H9 (cell line): Measurements from ENCODE around the gene C1orf21. TPM values are rescaled to one million over a fixed set of nuclear protein-coding genes. Genes with fewer than 3 reads are reported as not detected.

Experiments
- DNase-seq: peaks from one replicate; pipeline ENCODE4 v3.0.0-alpha.2; 2017
- H2AFZ ChIP-seq: one replicate; pipeline ENCODE4 v1.6.1; 2013; ENCODE audit warnings: mild to moderate bottlenecking, low read length, control low read depth, moderate library complexity
- H2AK5ac ChIP-seq: 2 replicates; pipeline ENCODE4 v1.6.1; 2013; ENCODE audit warnings: low read length, control low read depth, mixed read lengths; ENCODE audit not compliant: insufficient read length
- H2BK120ac ChIP-seq: one replicate; pipeline ENCODE4 v1.6.1; 2013; ENCODE audit warnings: low read depth, mild to moderate bottlenecking, low read length, control low read depth, inconsistent platforms; ENCODE audit not compliant: poor library complexity, severe bottlenecking
- H2BK12ac ChIP-seq: 2 replicates; pipeline ENCODE4 v1.6.1; 2013; ENCODE audit warnings: low read length, control low read depth, mixed read lengths, low read depth; ENCODE audit not compliant: insufficient read length
- H2BK15ac ChIP-seq: 2 replicates; pipeline ENCODE4 v1.6.1; 2013; ENCODE audit warnings: low read depth, low read length, control low read depth
- H2BK20ac ChIP-seq: one replicate; pipeline ENCODE4 v1.6.1; 2013; ENCODE audit warnings: low read depth, mild to moderate bottlenecking, low read length, control low read depth, inconsistent platforms; ENCODE audit not compliant: poor library complexity, severe bottlenecking
- H2BK5ac ChIP-seq: 2 replicates; pipeline ENCODE4 v1.6.1; 2013; ENCODE audit warnings: low read length, control low read depth, mixed read lengths; ENCODE audit not compliant: insufficient read length
- H3K14ac ChIP-seq: 2 replicates; pipeline ENCODE4 v1.6.1; 2013; ENCODE audit warnings: low read length, control low read depth; ENCODE audit not compliant: insufficient read depth
- H3K18ac ChIP-seq: 2 replicates; pipeline ENCODE4 v1.6.1; 2013; ENCODE audit warnings: low read depth, mild to moderate bottlenecking, mixed read lengths, low read length, control low read depth; ENCODE audit not compliant: insufficient read length
- H3K23ac ChIP-seq: 2 replicates; pipeline ENCODE4 v1.6.1; 2013; ENCODE audit warnings: low read length, control low read depth, mixed read lengths, low read depth; ENCODE audit not compliant: insufficient read length
- H3K23me2 ChIP-seq: 2 replicates; pipeline ENCODE4 v1.6.1; 2013; ENCODE audit warnings: low read depth, mild to moderate bottlenecking, mixed read lengths, low read length, control low read depth; ENCODE audit not compliant: insufficient read length, poor library complexity, severe bottlenecking
- H3K27ac ChIP-seq: 2 replicates; pipeline ENCODE4 v1.5.1; 2013; ENCODE audit warnings: low read length, control low read depth, mixed read lengths, low read depth; ENCODE audit not compliant: insufficient read length
- H3K27me3 ChIP-seq: 2 replicates; pipeline ENCODE4 v1.6.1; 2013; ENCODE audit warnings: low read length, control low read depth, inconsistent platforms; ENCODE audit not compliant: insufficient read depth
- H3K4ac ChIP-seq: 2 replicates; pipeline ENCODE4 v1.6.1; 2013; ENCODE audit warnings: low read depth, mild to moderate bottlenecking, control low read depth, inconsistent platforms, low read length, moderate library complexity
- H3K4me1 ChIP-seq: 2 replicates; pipeline ENCODE4 v1.6.1; 2013; ENCODE audit warnings: low read length, control low read depth, inconsistent platforms; ENCODE audit not compliant: insufficient read depth
- H3K4me2 ChIP-seq: 2 replicates; pipeline ENCODE4 v1.6.1; 2013; ENCODE audit warnings: low read length, control low read depth, mixed read lengths; ENCODE audit not compliant: insufficient read length, insufficient read depth
- H3K56ac ChIP-seq: 2 replicates; pipeline ENCODE4 v1.6.1; 2013; ENCODE audit warnings: low read depth, mild to moderate bottlenecking, mixed read lengths, low read length, control low read depth; ENCODE audit not compliant: insufficient read length
- H3K79me1 ChIP-seq: 2 replicates; pipeline ENCODE4 v1.6.1; 2013; ENCODE audit warnings: low read depth, mild to moderate bottlenecking, moderate library complexity, low read length, control low read depth, inconsistent platforms; ENCODE audit not compliant: insufficient read depth, poor library complexity, severe bottlenecking
- H3K79me2 ChIP-seq: 2 replicates; pipeline ENCODE4 v1.6.1; 2013; ENCODE audit warnings: low read length, control low read depth, inconsistent platforms; ENCODE audit not compliant: insufficient read depth
- H3K9ac ChIP-seq: 2 replicates; pipeline ENCODE4 v1.6.1; 2013; ENCODE audit warnings: low read length, control low read depth, mixed read lengths; ENCODE audit not compliant: insufficient read length; ENCODE audit errors: extremely low read depth
- H3K9me3 ChIP-seq: one replicate; pipeline ENCODE4 v1.6.1; 2013; ENCODE audit warnings: low read depth, low read length, inconsistent platforms; ENCODE audit not compliant: control insufficient read depth
- H3T11ph ChIP-seq: one replicate; pipeline ENCODE4 v1.6.1; 2013; ENCODE audit warnings: mild to moderate bottlenecking, low read length, control low read depth, inconsistent platforms
- H4K20me1 ChIP-seq: one replicate; pipeline ENCODE4 v1.6.1; 2013; ENCODE audit not compliant: control insufficient read depth, insufficient read length, insufficient read depth
- H4K5ac ChIP-seq: 2 replicates; pipeline ENCODE4 v1.6.1; 2013; ENCODE audit warnings: low read depth, mild to moderate bottlenecking, mixed read lengths, low read length, control low read depth; ENCODE audit not compliant: insufficient read length
- H4K8ac ChIP-seq: replicated peaks from 2 replicates; pipeline ENCODE4 v1.6.1; 2013; ENCODE audit warnings: low read length, control low read depth, mixed read lengths, low read depth; ENCODE audit not compliant: insufficient read length
- H4K91ac ChIP-seq: 2 replicates; pipeline ENCODE4 v1.6.1; 2013; ENCODE audit warnings: low read depth, mild to moderate bottlenecking, moderate library complexity, mixed read lengths, low read length, control low read depth; ENCODE audit not compliant: insufficient read length
- H3K27ac Mint-ChIP-seq, 3 experiments: 2 replicates in 2 of 3; 3 replicates in 1 of 3; pipeline ENCODE4 v1.8.0; 2020 to 2021; ENCODE audit warnings: mixed read lengths in 3 of 3, mild to moderate bottlenecking in 1 of 3, moderate library complexity in 1 of 3
- H3K27me3 Mint-ChIP-seq: 2 replicates; pipeline ENCODE4 v1.8.0; 2021; ENCODE audit warnings: low read depth, mild to moderate bottlenecking, moderate library complexity, mixed read lengths
- H3K36me3 Mint-ChIP-seq, 3 experiments: 2 replicates in 2 of 3; 3 replicates in 1 of 3; pipeline ENCODE4 v1.8.0; 2020 to 2021; ENCODE audit warnings: low read depth in 3 of 3, mixed read lengths in 3 of 3; ENCODE audit not compliant: insufficient read depth in 1 of 3
- H3K4me1 Mint-ChIP-seq, 2 experiments: 2 replicates each; pipeline ENCODE4 v1.8.0; 2020; ENCODE audit warnings: mixed read lengths in 2 of 2
- H3K4me3 Mint-ChIP-seq, 2 experiments: 2 replicates in 1 of 2; 3 replicates in 1 of 2; pipeline ENCODE4 v1.8.0; 2020 to 2021; ENCODE audit warnings: mild to moderate bottlenecking in 2 of 2, mixed read lengths in 2 of 2, moderate library complexity in 1 of 2
- H3K9me3 Mint-ChIP-seq, 2 experiments: 2 replicates in 1 of 2; 3 replicates in 1 of 2; pipeline ENCODE4 v1.8.0; 2020; ENCODE audit warnings: mild to moderate bottlenecking in 2 of 2, mixed read lengths in 2 of 2, moderate library complexity in 1 of 2
- WGBS: extraction: QIAGEN DNeasy Blood & Tissue Kit; methylation state at CpG from one replicate; pipeline ENCODE4 v1.1.7; 2013; ENCODE audit warnings: missing lambda C conversion rate, low lambda C conversion rate, mixed read lengths; ENCODE audit not compliant: insufficient read length; ENCODE audit errors: extremely low coverage; 5-methylcytosine and 5-hydroxymethylcytosine counted together
- total RNA-seq: library from RNA; stranded (reverse); gene quantifications from 2 replicates; pipeline ENCODE4 v1.2.1, GENCODE V29; 2021
- TF ChIP-seq, protein P1 (sequence below): fragments of 200-600 bp; sonication (generic); conservative IDR thresholded peaks from 3 replicates; pipeline ENCODE4 v1.8.0; 2021; ENCODE audit warnings: antibody characterized with exemption, mild to moderate bottlenecking

Gene C1orf21
- total RNA-seq, 1 experiment from 2014 or later = 36.0 TPM

DNA sequence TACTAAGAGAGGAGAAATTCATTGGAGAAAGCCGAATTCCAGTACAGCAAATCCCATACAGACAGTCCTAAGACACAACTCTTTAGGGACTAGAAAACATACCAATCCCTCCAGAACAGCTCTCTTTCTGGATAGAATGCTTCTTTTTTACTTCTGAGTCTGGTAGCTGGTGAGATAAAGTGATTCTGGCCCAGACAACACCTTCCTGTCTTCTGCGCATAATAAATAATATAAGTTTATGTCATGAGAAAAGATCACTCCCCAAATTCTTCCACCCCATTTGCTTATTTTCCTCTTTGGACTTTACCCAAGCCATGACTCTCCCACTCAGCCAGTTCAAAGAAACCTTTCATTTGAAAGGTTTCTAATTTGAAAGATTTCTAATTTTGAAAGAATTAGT lies 269.4 kb downstream of the C1orf21 start:
- H3K4ac ChIP-seq = no peak overlapping the region
- Mint-ChIP-seq H3K27ac (no peak overlapping the region), H3K36me3 (peaks cover 0 to 3% (median 2%) of the 10 kb centered on the region in 3 experiments; a peak in 3 of 7 replicates), H3K27me3 (no peaks in the 10 kb centered on the region), H3K4me1 (peaks cover 5 to 6% of the 10 kb centered on the region in 2 experiments), H3K9me3 (no peaks in the 10 kb centered on the region; a peak in 1 of 5 replicates), H3K4me3 (no peak overlapping the region)
- no peaks in the 10 kb centered on the region for H3K4me1 ChIP-seq
- no peaks in the 10 kb centered on the region for H3K79me2 ChIP-seq
- H3K4me2 ChIP-seq = no peak overlapping the region
- no peak overlapping the region for H2BK5ac ChIP-seq
- H2BK20ac ChIP-seq = no peak overlapping the region
- H3K27ac ChIP-seq = no peak overlapping the region
- no peak overlapping the region for H3K18ac ChIP-seq
- H3K23ac ChIP-seq = no peak overlapping the region
- H3K56ac ChIP-seq = no peak overlapping the region
- H4K20me1 ChIP-seq = no peaks in the 10 kb centered on the region
- no peak overlapping the region for H2BK15ac ChIP-seq
- TF ChIP-seq, protein P1, sequence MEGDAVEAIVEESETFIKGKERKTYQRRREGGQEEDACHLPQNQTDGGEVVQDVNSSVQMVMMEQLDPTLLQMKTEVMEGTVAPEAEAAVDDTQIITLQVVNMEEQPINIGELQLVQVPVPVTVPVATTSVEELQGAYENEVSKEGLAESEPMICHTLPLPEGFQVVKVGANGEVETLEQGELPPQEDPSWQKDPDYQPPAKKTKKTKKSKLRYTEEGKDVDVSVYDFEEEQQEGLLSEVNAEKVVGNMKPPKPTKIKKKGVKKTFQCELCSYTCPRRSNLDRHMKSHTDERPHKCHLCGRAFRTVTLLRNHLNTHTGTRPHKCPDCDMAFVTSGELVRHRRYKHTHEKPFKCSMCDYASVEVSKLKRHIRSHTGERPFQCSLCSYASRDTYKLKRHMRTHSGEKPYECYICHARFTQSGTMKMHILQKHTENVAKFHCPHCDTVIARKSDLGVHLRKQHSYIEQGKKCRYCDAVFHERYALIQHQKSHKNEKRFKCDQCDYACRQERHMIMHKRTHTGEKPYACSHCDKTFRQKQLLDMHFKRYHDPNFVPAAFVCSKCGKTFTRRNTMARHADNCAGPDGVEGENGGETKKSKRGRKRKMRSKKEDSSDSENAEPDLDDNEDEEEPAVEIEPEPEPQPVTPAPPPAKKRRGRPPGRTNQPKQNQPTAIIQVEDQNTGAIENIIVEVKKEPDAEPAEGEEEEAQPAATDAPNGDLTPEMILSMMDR = no peak
- H2AK5ac ChIP-seq = no peak overlapping the region
- H2BK120ac ChIP-seq = no peak overlapping the region
- H2BK12ac ChIP-seq = no peak overlapping the region
- no peaks in the 10 kb centered on the region for H3K79me1 ChIP-seq
- no peak for DNase-seq
- H4K91ac ChIP-seq = no peak overlapping the region
- H3K27me3 ChIP-seq = no peaks in the 10 kb centered on the region
- WGBS = no CpG with 5 or more reads among the region's 2 CpGs
- no peak overlapping the region for H3T11ph ChIP-seq
- H3K23me2 ChIP-seq = no peaks in the 10 kb centered on the region
- no peak overlapping the region for H3K9ac ChIP-seq
- no peak overlapping the region for H3K14ac ChIP-seq
- H3K9me3 ChIP-seq = no peaks in the 10 kb centered on the region
- H4K5ac ChIP-seq = no peak overlapping the region
- no peak overlapping the region for H2AFZ ChIP-seq
- H4K8ac ChIP-seq = no peak overlapping the region
